PC-9 (cell line): ENCODE measurements around the gene SLC2A4RG.

Experiments
- CTCF ChIP-seq: fragments of 200-600 bp; sonication (generic); conservative IDR thresholded peaks from 2 replicates; pipeline ENCODE4 v1.6.1; 2017; ENCODE audit warnings: mixed run types, antibody characterized with exemption, mild to moderate bottlenecking, moderate library complexity
- EZH2 ChIP-seq: fragments of 200-600 bp; sonication (generic); IDR thresholded peaks from 2 replicates; pipeline ENCODE4 v1.8.0; 2017; ENCODE audit warnings: antibody characterized with exemption, low read depth

DNA sequence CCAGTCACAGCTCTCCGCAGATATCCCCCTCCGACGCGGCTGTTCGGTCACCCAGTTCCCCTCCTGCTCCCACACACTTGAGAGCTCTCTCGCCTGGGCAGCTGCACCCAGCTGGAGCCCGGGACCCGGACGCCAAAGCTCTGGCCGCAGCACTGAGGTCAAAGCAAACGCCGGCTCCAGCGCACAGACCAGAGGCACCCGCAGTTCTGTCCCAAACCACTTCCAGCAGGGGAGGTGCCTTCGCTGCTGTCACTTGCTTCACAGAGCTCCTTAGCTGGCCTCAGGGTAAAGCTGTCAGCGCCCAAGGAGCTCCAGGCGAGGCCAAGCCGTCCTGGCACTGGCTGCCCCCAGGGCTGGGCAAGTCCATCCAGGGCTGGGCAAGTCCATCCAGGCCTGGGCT is 27.9 kb downstream of the SLC2A4RG start:
- TF ChIP-seq CTCF, result no peak
- no peak for TF ChIP-seq EZH2
